Fibroblast of upper back skin (primary cell): Measurements from ENCODE around the gene SLC17A3.

Experiments
- DNase-seq: peaks from one replicate; pipeline ENCODE4 v3.0.0-alpha.2; 2013

The SLC17A3 gene

GRCh38 chr6:25889877-25890853, 16.1 kb upstream of the SLC17A3 start:
- DNase-seq = peak; percentile 35

- DNase-seq = no peak
Observed at GRCh38 chr6:25888626-25889025, 14.6 kb upstream of the SLC17A3 start.

DNA sequence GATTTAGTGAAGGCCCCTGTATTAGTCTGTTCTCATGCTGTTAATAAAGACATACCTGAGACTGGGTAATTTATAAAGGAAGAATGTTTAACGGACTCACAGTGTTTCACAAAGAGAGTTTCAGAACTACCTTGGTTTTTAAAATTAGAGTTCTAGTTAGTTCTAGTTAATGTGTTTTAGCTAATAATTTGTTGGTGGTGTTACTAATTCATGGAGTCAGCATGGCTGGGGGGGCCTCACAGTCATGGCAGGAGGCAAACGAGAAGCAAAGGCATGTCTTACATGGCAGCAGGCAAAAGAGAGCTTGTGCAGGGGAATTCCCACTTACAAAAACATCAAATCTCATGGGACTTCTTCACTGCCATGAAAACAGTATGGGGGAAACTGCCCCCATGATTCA, 12.0 kb upstream of the SLC17A3 start:
- DNase-seq = no peak

GRCh38 chr6:25883991-25884390, 9.9 kb upstream of the SLC17A3 start:
- DNase-seq = peak; percentile 26

DNA sequence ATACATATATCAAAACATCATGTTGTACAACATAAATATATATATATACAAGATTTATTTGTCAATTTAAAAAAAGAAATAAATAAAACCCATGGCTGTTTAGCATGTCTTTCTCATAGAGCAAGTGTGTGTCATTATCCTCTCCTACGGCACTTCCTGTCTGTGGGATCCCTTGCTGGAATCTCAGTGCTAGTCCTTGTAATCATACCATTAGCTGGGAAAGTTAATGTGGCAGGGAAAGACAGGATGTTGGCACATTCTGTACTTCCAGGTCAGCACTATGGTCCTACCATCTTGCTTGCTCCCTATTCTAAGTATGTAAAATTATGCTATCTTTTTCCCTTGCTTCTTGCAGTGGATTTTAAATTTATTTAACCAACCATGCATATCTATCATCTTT, 9.5 kb upstream of the SLC17A3 start:
- no peak for DNase-seq

GRCh38 chr6:25882051-25882496, 8.0 kb upstream of the SLC17A3 start:
- no peak for DNase-seq

DNA sequence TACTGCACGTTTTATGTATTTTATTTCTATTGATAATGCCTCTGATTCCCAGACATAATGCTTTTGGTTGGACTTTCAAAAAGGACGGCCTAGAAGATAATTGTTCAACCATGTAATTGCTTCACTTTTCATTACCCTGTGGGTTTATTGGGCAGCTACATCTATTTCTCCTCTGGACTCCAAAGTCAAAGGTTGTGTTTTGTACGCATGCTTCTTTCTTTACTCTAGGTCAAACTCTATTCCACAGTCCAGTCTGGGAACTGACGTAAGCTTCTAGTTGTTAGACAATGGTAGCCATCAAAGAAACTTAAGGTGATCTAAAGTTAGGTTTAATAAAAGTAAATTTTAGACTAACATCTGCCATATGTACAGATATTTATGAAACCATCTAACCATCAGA, 6.6 kb upstream of the SLC17A3 start:
- no peak for DNase-seq

GRCh38 chr6:25878721-25879322, 4.8 kb upstream of the SLC17A3 start:
- no peak for DNase-seq

GRCh38 chr6:25875926-25876602, 2.0 kb upstream of the SLC17A3 start:
- no peak for DNase-seq

DNA sequence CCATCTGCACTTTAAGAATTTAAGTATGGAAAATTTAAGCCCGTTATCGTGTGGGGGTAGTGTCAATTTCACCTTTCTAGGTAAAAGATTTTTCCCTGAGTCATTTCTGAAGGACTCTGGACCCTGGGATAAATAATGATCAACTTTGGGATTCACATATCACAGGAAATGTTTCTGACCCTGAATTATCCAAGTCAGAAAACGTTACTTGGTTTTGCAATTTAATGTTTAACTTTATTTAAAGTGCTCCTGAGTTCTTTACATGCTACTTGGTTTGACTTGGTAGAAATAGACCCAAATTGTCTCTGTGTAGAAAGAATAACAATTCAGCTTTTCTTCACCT, 1.5 kb upstream of the SLC17A3 start:
- no peak for DNase-seq

GRCh38 chr6:25874822-25875562, 949 bp upstream of the SLC17A3 start:
- no peak for DNase-seq

- no peak for DNase-seq
Observed at GRCh38 chr6:25872814-25873213, 1.2 kb downstream of the SLC17A3 start.

DNA sequence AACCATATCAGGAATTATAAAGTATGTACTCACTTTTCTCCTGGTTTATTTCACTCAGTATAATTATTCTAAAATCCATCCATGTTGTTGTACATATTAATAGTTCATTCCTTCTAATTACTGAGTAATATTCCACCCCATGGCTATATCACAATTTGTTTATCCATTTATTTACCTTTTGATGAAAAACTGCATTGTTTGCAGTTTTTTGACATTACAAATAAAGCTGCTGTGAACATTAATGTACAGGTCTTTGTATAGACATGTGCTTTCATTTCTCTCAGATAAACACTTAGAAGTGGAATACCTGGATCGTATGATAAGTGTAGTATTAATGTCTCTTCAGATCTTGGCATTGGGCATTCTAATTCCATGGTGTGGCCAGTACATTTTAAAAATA, 4.2 kb downstream of the SLC17A3 start:
- DNase-seq = no peak

GRCh38 chr6:25868436-25869183, 5.4 kb downstream of the SLC17A3 start:
- no peak for DNase-seq

- no peak for DNase-seq
Observed at GRCh38 chr6:25866011-25866410, 8.0 kb downstream of the SLC17A3 start.

GRCh38 chr6:25863360-25863759, 10.7 kb downstream of the SLC17A3 start:
- DNase-seq = no peak

GRCh38 chr6:25862199-25862598, 11.8 kb downstream of the SLC17A3 start:
- DNase-seq = no peak

GRCh38 chr6:25852756-25853155, 21.3 kb downstream of the SLC17A3 start:
- DNase-seq = no peak

GRCh38 chr6:25851961-25852360, 22.1 kb downstream of the SLC17A3 start:
- no peak for DNase-seq

- no peak for DNase-seq
Observed at GRCh38 chr6:25844518-25844917, 29.5 kb downstream of the SLC17A3 start.

- no peak for DNase-seq
Observed at GRCh38 chr6:25842526-25842925, 31.5 kb downstream of the SLC17A3 start.
